ENCODE results near the gene P4HB.

DNA sequence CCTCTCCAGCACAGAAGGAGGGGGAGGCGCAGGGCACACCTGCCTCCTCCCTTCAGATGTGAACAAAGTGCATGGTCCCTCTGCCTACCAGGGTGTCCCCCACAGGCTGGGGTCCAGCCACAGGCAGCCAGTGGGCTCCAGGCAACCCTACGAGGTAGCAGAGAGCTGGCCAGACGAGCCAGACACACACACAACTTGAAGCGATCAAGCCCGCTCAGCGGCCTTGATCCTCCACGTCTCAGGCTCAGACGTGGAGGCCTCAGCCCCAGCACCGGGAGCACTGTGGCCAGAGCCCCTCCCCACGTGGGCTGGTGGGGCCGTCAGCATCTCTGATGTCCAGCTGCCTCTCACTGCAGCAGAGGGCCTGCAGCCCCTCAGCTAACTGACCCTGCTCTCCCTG lies 35.7 kb downstream of the P4HB start:
- TF ChIP-seq, protein P1, sequence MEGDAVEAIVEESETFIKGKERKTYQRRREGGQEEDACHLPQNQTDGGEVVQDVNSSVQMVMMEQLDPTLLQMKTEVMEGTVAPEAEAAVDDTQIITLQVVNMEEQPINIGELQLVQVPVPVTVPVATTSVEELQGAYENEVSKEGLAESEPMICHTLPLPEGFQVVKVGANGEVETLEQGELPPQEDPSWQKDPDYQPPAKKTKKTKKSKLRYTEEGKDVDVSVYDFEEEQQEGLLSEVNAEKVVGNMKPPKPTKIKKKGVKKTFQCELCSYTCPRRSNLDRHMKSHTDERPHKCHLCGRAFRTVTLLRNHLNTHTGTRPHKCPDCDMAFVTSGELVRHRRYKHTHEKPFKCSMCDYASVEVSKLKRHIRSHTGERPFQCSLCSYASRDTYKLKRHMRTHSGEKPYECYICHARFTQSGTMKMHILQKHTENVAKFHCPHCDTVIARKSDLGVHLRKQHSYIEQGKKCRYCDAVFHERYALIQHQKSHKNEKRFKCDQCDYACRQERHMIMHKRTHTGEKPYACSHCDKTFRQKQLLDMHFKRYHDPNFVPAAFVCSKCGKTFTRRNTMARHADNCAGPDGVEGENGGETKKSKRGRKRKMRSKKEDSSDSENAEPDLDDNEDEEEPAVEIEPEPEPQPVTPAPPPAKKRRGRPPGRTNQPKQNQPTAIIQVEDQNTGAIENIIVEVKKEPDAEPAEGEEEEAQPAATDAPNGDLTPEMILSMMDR (IDR thresholded peaks at IDR 0.05), result no peak
- no peak for TF ChIP-seq POLR2A (IDR thresholded peaks at IDR 0.05)
